GM12873 (cell line): ENCODE results near the gene ITGB3BP.

ENCODE experiments used
- TF ChIP-seq, protein P1 (sequence below): IDR thresholded peaks from 2 replicates; pipeline ENCODE4 v1.5.1; 2012; ENCODE audit warnings: low read depth, mild to moderate bottlenecking, moderate library complexity, low read length, control low read depth; ENCODE audit not compliant: insufficient read depth; ENCODE audit errors: missing control alignments

ITGB3BP gene

DNA sequence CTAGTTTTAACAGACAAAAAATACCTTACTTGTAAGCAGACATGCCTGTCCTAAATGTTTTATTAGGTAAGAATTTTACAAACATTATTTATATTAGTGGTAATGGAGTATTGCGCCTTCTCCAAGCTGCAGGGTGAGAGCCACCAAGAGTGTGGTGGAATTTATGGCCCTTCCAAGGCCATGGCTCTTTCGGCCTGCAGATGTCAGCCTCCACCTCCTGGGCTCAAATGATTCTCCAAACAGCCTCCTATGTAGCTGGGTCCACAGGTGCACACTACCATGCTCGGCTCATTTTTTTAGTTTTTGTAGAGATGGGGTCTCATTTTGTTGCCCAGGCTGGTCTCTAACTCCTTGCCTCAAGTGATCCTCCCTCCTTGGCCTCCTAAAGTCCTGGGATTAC lies 56.3 kb downstream of the ITGB3BP start:
- TF ChIP-seq, protein P1, sequence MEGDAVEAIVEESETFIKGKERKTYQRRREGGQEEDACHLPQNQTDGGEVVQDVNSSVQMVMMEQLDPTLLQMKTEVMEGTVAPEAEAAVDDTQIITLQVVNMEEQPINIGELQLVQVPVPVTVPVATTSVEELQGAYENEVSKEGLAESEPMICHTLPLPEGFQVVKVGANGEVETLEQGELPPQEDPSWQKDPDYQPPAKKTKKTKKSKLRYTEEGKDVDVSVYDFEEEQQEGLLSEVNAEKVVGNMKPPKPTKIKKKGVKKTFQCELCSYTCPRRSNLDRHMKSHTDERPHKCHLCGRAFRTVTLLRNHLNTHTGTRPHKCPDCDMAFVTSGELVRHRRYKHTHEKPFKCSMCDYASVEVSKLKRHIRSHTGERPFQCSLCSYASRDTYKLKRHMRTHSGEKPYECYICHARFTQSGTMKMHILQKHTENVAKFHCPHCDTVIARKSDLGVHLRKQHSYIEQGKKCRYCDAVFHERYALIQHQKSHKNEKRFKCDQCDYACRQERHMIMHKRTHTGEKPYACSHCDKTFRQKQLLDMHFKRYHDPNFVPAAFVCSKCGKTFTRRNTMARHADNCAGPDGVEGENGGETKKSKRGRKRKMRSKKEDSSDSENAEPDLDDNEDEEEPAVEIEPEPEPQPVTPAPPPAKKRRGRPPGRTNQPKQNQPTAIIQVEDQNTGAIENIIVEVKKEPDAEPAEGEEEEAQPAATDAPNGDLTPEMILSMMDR = no peak

DNA sequence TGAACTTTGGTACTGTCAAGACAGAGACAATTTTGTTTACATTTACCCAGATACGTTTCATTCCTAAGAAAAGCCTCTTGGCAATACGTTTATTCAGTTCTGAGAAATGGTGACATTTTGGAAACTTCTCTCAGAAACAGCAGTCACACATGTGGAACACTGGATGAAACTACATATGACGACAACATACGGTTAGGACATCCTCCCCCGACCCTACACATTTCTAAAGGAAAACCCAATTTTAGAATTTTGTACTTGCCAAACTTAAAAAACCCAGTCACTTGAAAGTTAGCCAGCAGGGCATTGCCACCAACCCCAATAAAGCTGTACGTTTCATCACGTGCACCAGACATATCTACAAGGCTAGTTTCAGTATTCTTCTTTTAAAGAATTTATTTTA lies 56.8 kb downstream of the ITGB3BP start:
- TF ChIP-seq, protein P1 = no peak

DNA sequence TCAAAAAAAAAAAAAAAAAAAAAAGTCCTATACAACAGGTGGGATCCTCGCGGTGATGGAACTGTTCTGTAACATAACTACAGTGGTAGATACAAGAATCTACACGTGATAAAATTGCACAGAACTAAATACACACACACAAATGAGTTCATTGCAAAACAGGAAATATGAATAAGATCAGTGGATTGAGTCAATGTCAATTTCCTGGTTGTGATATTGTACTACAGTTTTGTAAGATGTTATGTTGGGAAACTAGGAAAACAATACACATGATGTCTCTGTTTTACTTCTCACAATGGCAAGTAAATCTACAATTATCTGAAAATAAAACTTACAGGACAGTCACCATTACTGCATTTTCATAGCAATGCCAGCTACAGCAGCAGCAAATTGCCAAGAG lies 59.8 kb downstream of the ITGB3BP start:
- TF ChIP-seq, protein P1 = no peak

DNA sequence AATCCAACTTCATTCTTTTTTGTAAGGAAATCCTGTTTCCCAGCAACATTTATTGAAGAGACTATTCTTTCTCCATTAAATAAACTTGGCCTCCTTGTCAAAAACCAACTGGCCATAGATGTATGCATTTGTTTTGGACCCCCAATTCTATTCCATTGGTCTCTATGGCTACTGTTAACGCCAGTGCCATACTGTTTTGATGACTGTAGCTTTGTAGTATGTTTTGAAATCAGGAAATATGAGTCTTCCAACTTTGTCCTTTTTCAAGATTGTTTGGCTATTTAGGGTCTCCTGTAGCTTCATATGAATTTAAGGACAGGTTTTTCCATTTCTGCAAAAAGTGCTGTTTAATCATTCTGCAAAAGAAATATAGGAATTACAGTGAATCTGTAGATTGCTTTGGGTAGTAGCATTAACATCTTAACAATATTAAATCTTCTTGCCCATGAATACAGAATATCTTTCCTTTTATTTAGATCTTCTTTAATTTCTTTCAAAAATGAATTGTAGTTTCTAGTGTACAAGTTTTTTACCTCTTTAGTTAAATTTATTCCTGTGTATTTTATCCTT lies 61.3 kb downstream of the ITGB3BP start:
- TF ChIP-seq, protein P1 = no peak

DNA sequence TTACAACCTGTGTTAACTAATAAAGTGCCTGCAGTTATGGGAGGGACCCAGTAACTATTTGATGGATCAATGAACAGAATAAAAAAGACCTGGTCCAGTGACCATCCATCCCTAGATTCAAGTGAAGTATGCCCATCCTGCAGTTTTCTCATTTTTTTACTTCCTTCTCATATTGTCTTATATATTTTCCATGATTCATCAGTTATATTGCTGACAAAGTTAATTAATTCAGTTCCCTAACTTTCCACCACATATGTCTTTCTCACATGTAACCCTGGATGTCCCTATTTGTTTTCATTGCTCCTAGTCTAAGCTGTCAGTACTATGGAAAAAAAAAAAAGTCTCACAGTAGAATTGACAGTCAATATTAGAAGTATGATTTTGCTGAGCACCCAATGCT lies 64.3 kb downstream of the ITGB3BP start:
- TF ChIP-seq, protein P1 = no peak

DNA sequence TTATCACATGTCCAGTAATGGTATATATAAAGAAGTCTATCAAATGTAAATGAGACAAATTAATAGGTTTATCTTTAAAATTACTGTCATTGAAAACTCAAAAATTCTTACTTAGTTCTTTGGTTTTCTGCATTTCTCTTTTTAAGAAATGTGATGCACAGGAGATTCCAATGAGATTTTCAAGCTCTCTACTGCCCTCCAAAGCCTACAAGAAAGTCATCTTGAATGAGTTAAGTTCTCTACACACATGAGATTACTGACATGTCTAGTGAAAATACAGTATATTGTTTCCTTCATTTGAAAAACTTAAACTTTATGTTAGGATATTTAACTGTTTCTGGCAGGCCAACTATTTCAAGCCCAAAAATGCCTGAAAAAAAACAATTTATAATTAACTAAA lies 68.8 kb downstream of the ITGB3BP start:
- TF ChIP-seq, protein P1 = no peak

DNA sequence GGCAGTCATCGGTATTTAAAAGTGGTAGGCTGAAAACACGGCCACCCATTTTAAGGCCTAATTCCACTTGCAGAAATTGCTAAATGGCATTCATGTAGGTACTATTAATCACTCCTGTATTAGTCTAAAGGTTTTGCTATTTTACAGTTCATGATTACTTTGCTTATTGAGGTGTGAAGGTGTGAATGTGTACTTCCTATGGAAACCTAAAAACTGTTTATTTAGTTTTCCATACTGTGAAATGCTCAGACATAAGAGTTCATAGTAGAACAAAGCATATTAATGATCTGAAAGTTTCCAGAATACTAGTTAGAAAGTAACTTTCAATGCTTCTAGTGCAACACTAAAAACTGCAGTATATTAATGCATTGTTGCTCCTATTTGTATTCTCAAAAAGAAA lies 69.8 kb downstream of the ITGB3BP start:
- TF ChIP-seq, protein P1 = no peak
